HG02938 (cell line): ENCODE results near the gene DHRS3.

Experiments
- ATAC-seq: cut with Tn5 transposase; IDR thresholded peaks from one replicate; pipeline ENCODE4 v1.9.1; 2021; ENCODE audit warnings: mild to moderate bottlenecking, moderate library complexity; ENCODE audit not compliant: unreplicated experiment

DHRS3 gene

DNA sequence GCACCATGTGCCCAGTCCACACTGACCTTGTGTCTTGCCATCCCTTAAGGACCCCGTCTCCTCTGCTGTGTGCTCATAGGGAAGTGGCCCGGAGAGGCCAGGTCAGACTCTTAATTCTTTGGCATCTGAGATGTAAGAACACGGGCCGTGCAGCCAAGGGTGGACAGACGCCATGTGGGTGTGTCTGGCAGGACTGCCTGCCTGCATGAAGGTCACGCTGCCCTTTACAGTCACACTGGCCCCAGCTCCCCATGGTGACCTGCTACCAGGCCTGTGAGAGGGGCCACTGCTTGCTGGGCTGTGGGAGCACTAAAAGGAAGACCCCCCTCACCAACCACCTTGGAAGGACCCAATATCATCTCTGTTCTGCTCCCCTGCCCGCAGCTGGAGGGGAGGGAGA lies 17.7 kb downstream of the DHRS3 start:
- ATAC-seq: no peak

DNA sequence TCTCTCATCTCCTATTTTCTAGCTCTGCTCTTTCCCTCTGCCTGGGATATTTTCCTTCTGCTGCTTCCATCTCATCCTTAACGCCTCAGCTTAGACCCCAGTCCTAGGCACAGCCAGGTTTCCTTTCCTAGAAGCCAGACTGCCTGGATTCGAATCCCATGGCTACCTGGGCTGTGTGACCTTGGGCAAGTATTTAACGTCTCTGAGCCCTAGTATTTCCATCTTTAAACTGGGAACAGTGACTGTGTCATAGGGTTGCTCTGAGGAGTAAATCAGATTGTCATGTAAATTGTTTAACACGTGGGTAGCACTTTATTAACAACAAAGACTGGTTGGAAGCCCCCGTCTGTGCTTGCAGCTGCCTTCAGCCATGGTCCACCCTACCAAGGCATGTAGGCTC lies 18.4 kb downstream of the DHRS3 start:
- no peak for ATAC-seq

DNA sequence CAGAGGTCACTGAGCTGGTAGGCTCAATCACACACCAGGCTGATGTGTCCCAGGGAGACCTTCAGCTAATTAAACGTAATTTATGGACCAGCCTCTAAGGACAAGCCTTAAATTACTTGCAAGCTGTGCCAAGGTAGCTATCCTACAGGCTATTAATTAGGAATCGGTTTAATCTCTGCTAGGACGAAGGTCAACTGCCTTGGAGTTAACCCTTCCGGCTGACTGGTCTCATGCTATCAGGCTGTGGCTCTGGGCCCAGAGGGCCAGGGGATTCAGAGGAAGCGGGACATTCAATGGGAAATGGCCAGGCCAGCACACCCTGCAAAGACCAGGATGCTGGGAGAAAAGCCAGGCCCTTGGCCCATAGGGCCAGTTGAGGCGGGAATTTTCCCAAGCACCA lies 19.0 kb downstream of the DHRS3 start:
- ATAC-seq: no peak

DNA sequence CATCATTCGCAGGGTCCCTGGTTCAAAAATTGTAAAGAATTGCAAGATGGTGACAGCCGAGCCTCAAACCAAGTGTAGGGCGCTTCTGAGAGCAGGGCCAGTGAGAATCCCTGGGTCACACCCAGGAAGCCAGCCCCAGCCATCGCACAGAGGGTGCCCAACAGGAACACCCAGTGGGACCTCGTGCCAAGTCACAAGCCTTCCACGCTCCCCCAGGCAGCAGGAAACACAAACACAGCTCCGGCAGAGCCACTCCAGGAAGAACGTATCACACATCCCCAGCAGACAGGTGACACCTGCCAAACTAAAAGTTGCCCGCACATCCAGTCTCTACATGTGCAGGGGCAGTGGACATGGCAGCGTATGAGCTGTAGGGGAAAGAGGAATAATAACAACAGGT lies 20.2 kb downstream of the DHRS3 start:
- no peak for ATAC-seq

DNA sequence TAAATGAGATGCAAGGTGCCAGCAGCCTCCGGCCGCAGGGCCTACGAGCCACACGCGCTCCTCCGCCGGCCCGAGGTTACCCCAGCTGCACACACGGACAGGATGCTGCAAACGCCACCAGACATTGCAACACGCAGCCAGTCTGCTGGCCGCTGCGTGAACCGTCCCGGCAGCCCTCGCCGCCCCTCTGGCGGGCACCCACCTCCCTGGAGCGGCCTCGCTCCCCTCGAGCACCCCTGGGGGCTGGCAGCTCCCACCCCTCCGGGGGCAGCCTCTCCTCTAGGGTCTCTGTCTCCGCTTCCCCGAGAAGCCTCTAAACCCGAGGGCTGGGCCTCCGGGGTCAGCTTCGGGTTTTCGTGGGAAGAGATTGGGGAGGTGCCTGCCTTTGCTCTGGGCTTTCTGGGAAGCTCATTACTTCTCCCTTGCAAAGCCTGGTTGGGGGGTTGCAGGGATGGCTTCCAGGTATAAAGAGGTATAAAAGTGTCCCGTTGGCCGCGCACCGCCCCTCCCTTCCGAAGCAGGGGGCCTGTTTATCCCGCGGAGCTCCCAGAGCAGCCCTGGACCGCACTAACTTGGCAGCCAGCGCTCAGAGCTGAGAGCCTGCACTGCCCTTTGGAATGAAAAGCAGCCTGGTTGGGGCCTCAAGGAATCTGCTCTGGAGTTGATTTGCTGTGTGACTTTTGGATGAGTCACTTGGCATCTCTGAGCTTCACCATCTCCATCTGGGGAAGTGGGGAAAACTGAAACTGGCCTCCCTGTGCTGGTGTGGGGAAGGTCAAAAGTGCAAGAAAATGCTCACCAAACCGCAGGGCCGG lies 21.8 kb downstream of the DHRS3 start:
- ATAC-seq: no peak

DNA sequence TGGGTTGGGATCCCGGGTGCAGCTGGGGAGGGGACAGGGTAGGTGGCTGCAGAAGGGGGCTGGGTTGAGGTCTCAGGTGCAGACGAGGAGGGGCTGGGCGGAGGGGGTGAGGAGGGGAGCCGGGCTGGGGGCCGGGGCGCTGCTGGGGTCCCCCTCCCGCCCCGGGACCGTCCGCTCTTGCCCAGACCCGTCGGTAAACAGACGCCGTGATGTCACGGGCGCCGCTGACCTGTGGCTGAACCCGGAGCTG lies 22.3 kb downstream of the DHRS3 start:
- no peak for ATAC-seq

DNA sequence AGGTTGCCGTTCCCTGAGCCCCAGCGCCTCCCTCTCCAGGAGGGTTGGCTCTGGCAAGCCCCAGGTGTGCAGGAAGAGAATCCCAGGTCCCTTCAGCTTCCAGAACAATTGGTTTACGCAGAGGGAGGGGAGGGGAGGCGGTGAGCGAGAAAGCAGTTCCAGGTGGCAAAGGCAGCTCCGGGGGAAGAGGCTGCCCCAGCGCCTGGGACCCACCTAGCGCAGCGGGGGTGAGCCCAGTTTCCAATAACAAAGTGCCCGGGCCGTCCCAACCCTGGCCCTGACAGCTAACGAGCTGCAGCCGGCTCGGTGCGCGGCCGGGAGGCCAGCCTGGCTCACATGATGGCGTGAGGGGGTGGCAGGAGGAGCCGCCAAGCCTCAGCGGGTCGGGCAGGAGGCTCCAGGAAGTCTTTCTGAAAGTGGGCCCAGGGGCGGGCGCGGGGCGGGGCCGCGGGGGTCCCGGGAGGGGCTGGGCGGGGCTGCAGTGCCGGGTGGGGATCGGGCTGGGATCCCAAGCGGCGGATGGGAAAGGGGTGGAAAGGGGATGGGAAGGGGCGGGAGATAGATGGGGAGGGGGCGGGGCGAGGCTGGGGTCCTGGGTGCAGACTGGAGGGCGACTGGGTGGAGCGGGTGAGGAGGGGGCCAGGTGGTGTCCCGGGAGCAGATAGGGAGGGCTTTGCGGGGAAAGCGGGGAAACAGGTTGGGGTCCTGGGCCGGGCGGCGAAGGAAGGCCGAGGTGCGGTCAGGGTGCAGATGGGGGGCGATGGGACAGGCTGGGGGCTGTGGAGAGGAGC lies 22.8 kb downstream of the DHRS3 start:
- no peak for ATAC-seq

DNA sequence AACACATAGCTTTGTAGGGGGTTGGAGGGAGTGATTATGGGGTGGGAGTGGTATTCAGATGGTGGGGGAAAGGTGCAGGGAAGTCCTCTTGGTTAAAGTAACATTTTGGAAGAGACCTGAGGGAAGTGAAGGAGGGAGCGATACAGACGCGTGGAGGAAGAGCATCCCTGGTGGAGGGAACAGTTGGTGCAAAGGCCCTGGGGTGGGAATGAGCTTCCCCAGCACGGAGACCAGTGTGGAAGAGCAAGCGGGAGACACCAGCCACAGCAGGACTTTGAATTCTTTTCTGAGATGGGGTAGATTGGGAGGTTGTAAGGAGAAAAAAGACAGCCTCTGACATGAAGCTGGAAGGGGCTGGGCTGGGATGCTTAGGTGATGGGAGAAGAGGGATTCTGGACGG lies 23.5 kb downstream of the DHRS3 start:
- no peak for ATAC-seq

DNA sequence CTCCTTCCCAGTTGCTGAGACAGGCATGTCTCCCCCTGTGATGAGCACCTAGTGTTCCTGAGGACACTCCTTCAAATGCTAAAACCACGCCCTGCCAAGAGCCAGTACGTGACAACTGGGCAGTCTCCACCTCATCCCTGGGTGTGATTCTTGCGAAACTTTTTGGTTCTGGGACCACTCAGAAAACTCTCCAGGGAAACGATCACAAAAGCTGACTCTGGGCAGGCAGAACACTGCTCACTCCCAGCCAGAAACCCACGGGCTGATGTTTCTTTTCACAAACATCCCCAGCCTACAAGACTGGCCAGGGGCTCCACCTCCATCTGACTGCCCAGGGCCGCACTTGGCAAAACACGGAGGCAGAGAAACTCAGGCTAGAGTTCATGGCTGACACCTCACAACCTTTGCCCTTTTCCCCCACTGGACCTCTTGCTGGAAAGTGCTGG lies 24.4 kb downstream of the DHRS3 start:
- no peak for ATAC-seq

DNA sequence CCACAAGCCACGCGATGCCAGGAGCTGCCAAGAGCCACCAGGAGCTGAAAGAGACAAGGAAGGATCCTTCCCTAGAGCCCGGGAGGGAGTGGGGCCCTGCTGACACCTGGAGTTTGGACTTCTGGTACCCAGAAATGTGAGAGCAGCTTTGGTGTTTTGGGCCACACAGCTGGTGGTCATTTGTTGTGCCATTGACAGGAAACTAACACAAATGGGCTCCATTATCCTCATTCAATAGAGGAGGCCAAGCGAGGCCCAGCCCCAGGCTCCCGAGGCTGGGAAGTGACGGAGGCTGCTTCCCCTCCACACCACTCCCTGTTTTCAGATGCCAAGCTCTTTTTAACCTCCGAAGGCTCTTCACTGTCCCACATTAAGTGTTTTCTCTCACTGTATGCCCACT lies 25.5 kb downstream of the DHRS3 start:
- ATAC-seq: no peak

DNA sequence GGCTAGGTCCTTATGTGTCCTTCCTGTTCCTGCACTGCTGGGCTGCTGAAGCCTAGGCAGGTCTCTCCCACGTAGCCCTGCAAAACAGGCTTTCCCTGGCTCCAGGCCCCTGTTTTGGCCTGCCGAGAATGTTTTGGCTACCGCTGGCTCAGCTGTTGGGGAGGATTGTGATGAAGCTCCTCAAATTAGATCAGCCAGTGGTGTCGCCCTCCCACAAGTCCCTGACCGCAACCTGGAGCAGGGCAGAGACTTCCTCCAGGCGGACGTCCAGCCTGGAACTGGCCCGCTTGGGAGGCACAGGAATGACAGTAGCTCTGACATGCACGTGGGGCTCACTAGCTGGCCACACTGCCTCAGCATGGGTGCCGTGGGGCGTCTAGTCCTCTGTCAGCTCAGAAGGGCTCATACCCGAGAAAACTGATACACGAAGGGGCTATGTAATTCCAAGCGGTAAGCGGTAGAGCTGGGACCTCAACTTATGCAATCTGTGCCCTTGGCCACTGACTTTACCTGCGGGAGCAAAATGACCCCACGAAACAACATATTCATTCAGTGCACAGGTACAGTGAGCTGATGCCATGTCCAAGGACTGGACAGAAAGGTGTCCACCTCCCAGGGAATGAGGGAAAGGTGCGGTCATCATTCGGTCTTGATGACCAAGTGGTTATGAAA lies 26.6 kb downstream of the DHRS3 start:
- ATAC-seq: no peak

DNA sequence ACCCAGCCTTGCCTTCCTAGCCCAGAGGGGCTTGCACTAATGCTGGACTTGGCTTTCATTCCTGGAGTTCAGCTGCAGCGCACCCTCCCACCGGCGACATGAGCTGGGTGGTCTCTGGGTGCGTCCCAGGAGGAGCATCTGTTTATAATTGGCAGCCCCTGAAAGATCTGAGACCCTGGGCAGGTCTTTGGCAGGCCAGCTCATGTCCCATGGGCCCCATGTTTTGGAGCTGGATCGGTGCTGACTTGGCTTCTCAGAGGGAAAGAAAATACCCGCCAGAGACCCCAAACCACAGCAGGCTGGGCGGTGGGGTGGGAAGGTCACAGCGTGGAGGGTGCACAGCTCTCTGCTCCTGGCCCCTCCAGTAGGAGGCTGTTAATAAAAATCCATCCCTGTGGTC lies 29.3 kb downstream of the DHRS3 start:
- no peak for ATAC-seq

DNA sequence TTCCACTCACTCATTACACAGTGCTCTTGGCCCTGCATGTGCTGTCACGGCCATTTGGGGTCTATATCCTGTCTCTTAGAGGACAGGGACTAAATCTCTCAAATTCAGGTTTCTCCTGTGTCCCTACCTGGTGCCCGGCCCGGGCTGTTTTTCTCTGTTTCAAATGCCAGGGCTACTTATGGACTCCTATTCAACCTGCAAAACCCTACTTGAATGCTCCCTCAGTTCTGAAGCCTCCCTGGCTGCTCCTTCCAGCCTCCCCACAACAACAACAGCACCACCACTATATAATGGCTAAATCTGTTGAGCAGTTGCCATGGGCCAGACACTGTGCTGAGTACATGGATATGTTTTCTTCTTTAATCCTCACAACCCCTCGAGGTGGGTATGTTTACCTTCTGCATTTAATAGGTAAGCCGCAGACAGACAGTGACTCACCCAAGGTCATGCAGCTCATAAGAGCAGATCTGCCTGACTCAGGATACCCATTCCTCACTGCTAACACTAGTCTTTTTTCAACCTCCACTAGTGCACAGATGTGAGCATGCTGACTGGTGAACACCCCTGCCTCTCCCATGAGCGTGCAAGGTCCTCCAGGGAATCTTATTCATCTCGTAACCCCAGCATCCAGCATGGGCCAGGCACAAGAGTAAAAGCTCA lies 29.9 kb downstream of the DHRS3 start:
- no peak for ATAC-seq

DNA sequence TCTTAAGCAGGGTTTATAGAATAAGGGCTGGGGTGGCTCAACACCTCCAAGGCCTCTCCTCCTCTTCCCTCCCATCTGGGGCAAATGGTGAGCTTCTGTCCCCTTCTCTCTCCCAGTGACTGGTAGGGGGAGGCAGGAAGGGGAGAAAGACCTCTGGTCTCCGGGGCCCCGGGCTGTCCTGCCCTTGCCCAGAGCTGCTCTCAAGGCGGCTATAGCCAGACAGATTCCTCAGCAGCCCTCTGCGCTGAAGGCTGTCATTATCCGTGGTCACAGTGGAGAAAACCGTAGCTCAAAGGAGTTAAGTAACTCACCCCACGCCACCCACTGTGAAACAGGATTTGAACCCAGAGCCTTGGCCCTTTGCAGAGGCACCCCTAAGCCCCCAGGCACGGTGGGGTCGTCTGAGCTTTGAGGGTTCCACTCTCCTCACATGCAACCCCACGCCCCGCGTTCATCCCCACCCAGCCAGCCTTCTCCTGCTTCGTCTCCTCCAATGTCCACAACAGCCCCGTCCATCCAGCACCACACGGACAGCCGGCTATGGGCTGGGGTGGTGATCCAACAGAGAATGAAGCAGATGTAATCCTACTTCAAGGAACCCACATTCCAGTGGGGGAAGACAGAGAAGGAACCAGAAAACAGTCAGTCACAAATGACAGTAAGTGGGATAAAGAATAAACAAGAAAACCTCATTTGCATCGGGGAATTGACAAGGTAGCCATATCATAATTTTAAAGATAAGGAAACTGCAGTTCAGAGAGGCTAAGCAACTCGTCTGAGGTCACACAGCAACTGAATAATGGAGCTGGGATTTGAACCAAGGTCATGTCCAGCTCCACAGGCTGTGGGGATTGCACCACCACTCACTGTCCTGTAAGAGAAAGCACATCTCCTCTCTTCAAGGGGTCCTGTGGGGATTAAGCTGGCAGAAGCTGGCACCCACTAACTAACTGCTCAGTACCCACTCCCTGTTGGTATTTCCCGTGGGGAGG lies 31.8 kb downstream of the DHRS3 start:
- ATAC-seq: no peak

DNA sequence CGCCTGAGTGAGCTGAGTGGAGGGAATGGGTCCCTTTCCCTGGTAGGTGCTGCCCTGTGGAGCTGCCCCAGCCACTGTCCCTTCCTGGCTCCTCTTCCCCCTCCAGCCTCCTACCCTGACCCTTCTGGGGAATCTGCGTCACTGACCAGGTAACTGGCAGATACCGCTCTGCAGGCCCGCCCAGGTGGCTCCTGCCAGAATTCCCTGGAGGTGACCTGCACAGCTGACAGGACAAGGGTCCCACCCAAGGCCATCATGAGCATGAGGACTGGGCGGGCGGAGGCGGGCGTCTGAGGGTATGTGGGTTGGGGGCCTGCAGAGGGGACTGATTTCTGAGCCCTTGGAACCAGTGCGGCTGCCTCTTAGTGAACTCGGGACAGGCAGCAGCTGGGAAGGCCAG lies 32.5 kb downstream of the DHRS3 start:
- ATAC-seq: no peak

DNA sequence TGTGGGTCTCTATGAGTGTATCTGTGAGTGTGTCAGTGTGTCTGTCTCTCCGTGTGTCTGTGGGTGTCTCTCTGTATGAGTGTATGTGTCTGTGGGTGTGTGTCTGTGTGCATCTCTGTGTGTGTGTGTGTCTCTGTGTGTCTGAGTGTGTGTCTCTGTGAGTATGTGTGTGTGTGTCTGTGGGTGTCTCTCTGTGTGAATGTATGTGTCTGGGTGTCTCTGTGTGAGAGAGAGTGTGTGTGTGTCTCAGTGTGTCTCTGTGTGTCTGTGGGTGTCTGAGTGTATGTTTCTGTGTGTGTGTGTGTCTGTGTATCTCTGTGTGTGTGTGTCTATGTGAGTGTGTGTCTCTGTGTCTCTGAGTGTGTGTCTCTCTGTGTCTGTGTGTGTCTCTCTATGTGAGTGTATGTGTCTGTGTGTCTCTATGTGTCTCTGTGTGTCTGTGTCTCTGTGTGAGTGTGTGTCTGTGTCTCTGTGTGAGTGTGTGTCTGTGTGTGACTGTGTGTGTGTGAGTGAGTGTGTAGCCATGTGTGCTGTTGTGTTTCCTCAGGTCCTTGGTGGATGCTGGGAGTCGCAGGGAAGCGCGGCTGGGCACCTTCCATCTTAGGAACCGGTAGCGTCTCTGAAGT lies 33.0 kb downstream of the DHRS3 start:
- ATAC-seq: no peak

DNA sequence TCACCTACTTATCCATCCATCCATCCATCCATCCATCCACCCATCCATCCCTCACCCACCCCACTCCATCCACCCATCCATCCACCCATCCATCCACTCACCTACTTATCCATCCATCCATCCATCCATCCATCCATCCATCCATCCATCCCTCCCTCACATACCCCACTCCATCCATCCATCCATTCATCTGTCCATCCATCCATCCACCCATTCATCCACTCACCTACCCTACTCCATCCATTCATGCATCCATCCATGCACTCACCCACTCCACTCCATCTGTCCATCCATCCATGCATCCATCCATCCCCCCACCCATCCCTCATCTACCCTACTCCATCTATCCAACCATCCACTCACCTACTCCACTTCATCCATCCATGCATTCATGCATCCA lies 34.5 kb downstream of the DHRS3 start:
- no peak for ATAC-seq

DNA sequence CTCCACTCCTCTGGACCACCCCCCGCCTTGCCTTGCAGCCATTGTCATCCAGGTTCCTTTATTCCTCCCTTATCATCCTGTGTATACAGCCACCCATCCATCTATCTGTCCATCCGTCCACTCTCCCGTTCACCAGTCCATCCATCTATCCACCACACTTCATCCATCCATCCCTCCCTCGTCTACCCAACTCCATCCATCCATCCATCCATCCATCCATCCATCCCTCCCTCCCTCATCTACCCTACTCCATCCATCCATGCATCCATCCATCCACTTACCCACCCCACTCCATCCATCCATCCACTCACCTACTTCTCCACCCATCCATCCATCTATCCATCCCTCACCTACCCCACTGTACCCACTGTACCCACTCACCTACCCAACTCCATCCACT lies 35.4 kb downstream of the DHRS3 start:
- ATAC-seq: no peak

DNA sequence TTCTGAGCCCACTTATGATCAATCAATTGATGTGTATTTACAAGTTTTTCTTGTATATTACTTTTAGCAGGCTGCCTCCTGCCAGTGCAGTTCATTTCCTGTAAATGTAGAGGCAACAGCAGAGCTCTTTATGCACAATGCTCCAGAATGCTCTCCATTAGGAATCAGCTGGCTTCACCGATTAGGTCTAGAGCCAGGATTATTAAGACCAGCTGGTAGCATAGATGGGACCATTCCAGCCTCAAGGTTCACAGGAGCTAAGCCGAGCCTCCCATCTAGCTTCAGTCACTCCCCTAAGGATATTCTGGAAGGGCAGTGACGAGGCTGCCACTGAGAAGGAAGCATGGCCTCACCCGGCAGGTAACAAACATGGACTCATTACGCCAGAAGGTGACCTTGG lies 36.8 kb downstream of the DHRS3 start:
- ATAC-seq: no peak
